ENCODE results near the gene FNDC7. TPM values are rescaled to one million over a fixed set of nuclear protein-coding genes. Genes with fewer than 3 reads are reported as not detected.

The FNDC7 gene
- polyA plus RNA-seq, 1 of the 3 experiments (the other 2 are of a cell fraction), result 0.02 TPM

GRCh38 chr1:108716437-108717230 lies 3.9 kb downstream of the FNDC7 start (continued):
- TF ChIP-seq USF1 (IDR thresholded peaks at IDR 0.05; ENCODE audit: borderline replicate concordance, low read depth), result no peak

- no peak overlapping the region for H3K9ac ChIP-seq
- no peak overlapping the region for H2AFZ ChIP-seq (ENCODE audit: low read depth)
- CTCF ChIA-PET, result interaction anchor here (0.5 to 1.2 kb wide), 4 partner anchors 9 to 99 kb away, joined by 3 to 4 read pairs (median 3); no protein-coding TSS in a partner anchor
- H3K9me2 ChIP-seq, result no peaks in the 10 kb centered on the region
- no peaks in the 10 kb centered on the region for H3K27me3 ChIP-seq (ENCODE audit: insufficient read depth)
- no peaks in the 10 kb centered on the region for H3K9me3 ChIP-seq
- peaks cover 0 to 19% of the 10 kb centered on the region in 2 experiments; a peak in 1 of 4 replicates for H3K4me1 ChIP-seq (ENCODE audit: control insufficient read depth in 1 of 2, insufficient read depth in 2 of 2, low read depth in 1 of 2, low read length in 1 of 2)
- POLR2A ChIA-PET, result no interaction called here
- H3K4me2 ChIP-seq, result no peak overlapping the region
- H3K36me3 ChIP-seq (replicated peaks in 1 of 2; ENCODE audit: control insufficient read depth in 1 of 2, insufficient read depth in 2 of 2, low read length in 1 of 2), result no peaks in the 10 kb centered on the region
- H3K4me3 ChIP-seq (ENCODE audit: low read depth in 2 of 2, low read length in 1 of 2), result no peak overlapping the region
- no peak overlapping the region for H3K27ac ChIP-seq (ENCODE audit: low read depth in 2 of 2, low read length in 1 of 2)
- TF ChIP-seq ELF1 (IDR thresholded peaks at IDR 0.05), result no peak
- TF ChIP-seq CTCF (IDR thresholded peaks at IDR 0.05), result no peak
- no peak for TF ChIP-seq GABPA (IDR thresholded peaks at IDR 0.05; ENCODE audit: low read depth)
- no peak for TF ChIP-seq EP300 (IDR thresholded peaks at IDR 0.05; ENCODE audit: borderline replicate concordance in 1 of 2, low read depth in 1 of 2, low read length in 1 of 2)
- no peak for TF ChIP-seq NFIC (IDR thresholded peaks at IDR 0.05; ENCODE audit: borderline replicate concordance)
- TF ChIP-seq MXI1 (IDR thresholded peaks at IDR 0.05; ENCODE audit: low read depth, low read length), result no peak
- no peak for TF ChIP-seq YY1 (IDR thresholded peaks at IDR 0.05; ENCODE audit: low read depth)
- no peak for TF ChIP-seq EZH2phosphoT487 (IDR thresholded peaks at IDR 0.05; ENCODE audit: borderline replicate concordance, low read depth)
- no peak for TF ChIP-seq PBX3 (IDR thresholded peaks at IDR 0.05)
- TF ChIP-seq FOXJ3 (CRISPR knock-in tag; IDR thresholded peaks at IDR 0.05), result no peak
- TF ChIP-seq SMC3 (IDR thresholded peaks at IDR 0.05; ENCODE audit: low read depth, low read length), result no peak
- no peak for TF ChIP-seq JUND (IDR thresholded peaks at IDR 0.05)
- no peak for TF ChIP-seq RAD21 (IDR thresholded peaks at IDR 0.05; ENCODE audit: low read length)
- no peak for TF ChIP-seq TCF12 (IDR thresholded peaks at IDR 0.05)
- no peak for TF ChIP-seq USF1 (IDR thresholded peaks at IDR 0.05; ENCODE audit: borderline replicate concordance, low read depth)
- TF ChIP-seq USF2 (IDR thresholded peaks at IDR 0.05; ENCODE audit: borderline replicate concordance, low read depth, low read length), result no peak
- no peak for TF ChIP-seq TAF1 (IDR thresholded peaks at IDR 0.05; ENCODE audit: borderline replicate concordance, low read depth, low read length)
- 86% methylated on average over 6 of the region's 9 CpGs for WGBS (ENCODE audit: low lambda C conversion rate)
- no peak for DNase-seq
- H3F3A ChIP-seq (replicated peaks; ENCODE audit: insufficient read depth), result peaks cover 15% of the 10 kb centered on the region
- H4K20me1 ChIP-seq (ENCODE audit: insufficient read depth), result no peaks in the 10 kb centered on the region
- H3K79me2 ChIP-seq (ENCODE audit: insufficient read depth), result no peaks in the 10 kb centered on the region
These were observed 5.1 kb downstream of the FNDC7 start for GRCh38 chr1:108717774-108718316.

All from SK-N-SH (cell line).